Right hindlimb (tissue), 1 donor: ENCODE results near the gene PDE6B.
"Not testable (repeated sequence)": the region's sequence is repeated elsewhere in the genome, so short reads cannot be mapped to it uniquely, and the experiment has no call there.

ENCODE experiments used
- DNase-seq: peaks from one replicate; pipeline ENCODE4 v3.0.0-alpha.2; 2018

The PDE6B gene

GRCh38 chr4:658681-659667 is 33.6 kb downstream of the PDE6B start:
- peak; percentile 14 for DNase-seq

- peak; percentile 16 for DNase-seq
Measured at GRCh38 chr4:659851-660250, 34.5 kb downstream of the PDE6B start.

DNA sequence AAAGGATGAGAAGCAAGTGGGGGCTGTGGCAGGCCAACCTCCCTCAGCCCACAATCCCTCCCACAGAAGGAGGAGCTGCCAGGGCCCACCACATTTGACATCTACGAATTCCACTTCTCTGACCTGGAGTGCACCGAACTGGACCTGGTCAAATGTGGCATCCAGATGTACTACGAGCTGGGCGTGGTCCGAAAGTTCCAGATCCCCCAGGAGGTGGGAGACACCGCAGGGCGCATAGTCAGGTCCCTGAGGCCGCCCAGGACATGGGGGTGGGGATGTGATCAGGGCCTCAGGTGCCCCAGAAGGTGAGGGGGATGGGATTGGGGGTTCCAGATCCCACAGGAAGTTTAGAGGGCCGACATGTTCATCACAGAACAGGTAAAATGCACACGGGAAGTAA is 35.0 kb downstream of the PDE6B start:
- DNase-seq, result peak; percentile 11

GRCh38 chr4:661231-661630 is 35.9 kb downstream of the PDE6B start:
- DNase-seq, result peak; percentile 8

DNA sequence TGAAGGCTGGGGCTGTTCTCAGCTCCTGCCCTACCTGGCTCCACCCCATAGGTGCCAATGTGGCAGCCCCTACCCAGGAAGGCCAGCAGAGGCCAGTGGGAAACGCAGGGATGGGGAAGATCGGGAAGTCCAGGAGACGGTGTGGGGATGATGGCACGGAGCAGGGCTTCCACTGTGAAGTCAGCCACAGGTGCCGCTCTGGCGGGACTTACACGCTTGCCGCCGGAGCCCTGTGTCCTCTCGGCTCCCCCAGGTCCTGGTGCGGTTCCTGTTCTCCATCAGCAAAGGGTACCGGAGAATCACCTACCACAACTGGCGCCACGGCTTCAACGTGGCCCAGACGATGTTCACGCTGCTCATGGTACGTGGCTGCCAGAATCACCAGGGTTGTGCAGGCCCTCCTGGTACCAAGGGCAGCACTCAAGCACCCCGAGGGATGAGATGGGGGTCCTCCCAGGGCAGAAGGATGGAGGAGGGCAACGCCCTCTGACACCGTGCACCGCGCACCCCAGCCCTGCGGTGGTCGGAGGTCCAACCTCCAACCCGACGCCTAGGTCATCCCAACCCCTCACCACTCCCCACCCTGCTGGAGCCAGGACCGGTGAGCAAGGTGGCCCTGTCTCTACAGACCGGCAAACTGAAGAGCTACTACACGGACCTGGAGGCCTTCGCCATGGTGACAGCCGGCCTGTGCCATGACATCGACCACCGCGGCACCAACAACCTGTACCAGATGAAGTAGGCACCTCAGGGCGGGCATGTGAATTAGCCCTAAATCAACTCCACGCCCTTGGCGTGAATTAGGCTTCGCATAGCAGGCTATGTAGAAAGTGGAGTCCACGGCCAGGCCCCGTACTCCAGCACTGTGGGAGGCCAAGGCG is 36.7 kb downstream of the PDE6B start:
- DNase-seq, result peak; percentile 14

- DNase-seq, result peak; percentile 26
Measured at GRCh38 chr4:663046-663437, 37.7 kb downstream of the PDE6B start.

- DNase-seq, result peak; percentile 75
Measured at GRCh38 chr4:663438-664428, 38.4 kb downstream of the PDE6B start.

- no peak for DNase-seq
Measured at GRCh38 chr4:664713-665231, 39.4 kb downstream of the PDE6B start.

DNA sequence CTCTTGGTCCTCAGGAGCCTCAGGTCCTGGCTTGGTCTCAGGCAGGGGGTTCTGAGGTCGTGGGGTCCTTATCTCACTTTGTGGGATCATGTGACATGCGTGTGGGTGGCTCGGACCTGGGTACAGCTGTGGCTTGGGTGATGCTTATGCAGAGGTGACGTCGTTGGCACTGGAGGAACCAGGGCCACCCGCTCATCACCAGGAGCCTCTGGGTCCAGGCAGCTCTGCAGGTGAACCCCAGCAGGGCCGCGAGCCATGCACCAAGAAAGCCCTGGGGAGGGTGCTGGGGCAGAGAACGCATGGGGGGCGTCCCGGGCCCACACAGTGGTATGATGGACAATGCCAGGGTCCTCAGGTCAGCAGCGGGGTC is 40.0 kb downstream of the PDE6B start:
- DNase-seq, result peak; percentile 16

- DNase-seq, result peak; percentile 26
Measured at GRCh38 chr4:665751-666435, 40.5 kb downstream of the PDE6B start.

DNA sequence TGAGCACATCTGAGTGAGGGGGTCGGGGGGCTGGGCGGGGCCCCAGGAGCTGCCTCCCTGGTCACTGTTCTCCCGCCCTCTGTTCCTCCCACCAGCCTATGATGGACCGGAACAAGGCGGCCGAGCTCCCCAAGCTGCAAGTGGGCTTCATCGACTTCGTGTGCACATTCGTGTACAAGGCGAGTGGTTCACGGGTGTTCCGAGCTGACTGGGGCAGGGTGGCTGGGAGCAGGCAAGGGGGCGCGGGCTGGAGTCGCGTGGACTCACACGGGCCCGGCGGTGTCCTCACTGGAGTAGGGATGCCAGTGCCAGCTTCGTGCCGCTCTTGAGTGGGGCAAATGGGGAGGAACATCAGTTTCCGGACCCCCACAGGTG is 41.0 kb downstream of the PDE6B start:
- peak; percentile 25 for DNase-seq

DNA sequence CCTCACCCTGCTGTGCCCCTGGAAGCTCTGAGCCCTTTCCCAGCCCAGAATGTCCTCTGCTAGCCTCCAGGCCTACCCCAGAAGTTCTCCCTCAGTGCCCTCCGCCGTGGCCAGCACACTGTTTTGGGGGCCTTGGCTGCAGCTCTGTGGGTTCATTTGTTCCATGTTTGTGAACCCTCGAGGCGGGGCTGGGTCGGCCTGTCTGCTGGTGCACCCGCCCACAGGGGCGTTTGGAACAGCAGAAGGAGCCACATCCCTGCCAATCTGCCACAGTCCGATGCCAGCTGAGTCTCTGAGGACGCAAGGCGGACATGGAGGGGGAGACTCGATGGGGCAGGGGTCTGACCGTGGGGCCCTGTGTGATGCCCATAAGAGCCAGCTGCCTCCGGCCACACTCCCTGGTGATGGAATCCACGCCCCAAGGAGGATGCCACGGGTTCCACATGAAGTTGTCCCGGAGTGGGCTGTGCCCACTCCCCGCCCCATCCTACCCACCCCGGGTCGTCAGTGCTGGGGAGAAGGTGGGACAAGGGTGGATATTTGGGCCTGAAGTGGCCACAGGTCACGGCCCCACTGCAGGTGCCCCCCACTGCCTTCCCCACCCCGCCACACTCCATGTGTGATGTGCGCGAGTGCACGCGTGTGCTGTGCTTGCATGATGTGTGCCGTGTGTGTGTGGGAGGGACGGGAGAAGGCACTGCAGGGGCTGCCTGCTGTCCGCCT is 41.6 kb downstream of the PDE6B start:
- DNase-seq, result peak; percentile 18

- DNase-seq, result peak; percentile 18
Measured at GRCh38 chr4:667545-667925, 42.2 kb downstream of the PDE6B start.

- not testable (repeated sequence) for DNase-seq
Measured at GRCh38 chr4:668219-668618, 42.8 kb downstream of the PDE6B start.

- DNase-seq, result not testable (repeated sequence)
Measured at GRCh38 chr4:669806-670559, 44.6 kb downstream of the PDE6B start.

GRCh38 chr4:671769-672168 is 46.4 kb downstream of the PDE6B start:
- no peak for DNase-seq

- DNase-seq, result no peak
Measured at GRCh38 chr4:673349-674091, 48.1 kb downstream of the PDE6B start.

GRCh38 chr4:674172-675035 is 49.0 kb downstream of the PDE6B start, which contains the start of the genes ATP5ME and MYL5:
TSS of gene ATP5ME (minus strand) at chr4:674276. CDS start at chr4:674247, 29 bp downstream.
TSS of gene MYL5 (plus strand) at chr4:674542. CDS start at chr4:678027, 3,485 bp downstream.
- peak; percentile 98 for DNase-seq
